Erythroblast (primary cell): ENCODE results near the gene SERPINH1.

Experiments used
- GATA1 ChIP-seq: IDR thresholded peaks from 2 replicates; pipeline ENCODE4 v1.6.1; 2011; ENCODE audit warnings: low read depth, mild to moderate bottlenecking, control low read depth, low read length, moderate library complexity
- POLR2A ChIP-seq: IDR thresholded peaks from 2 replicates; pipeline ENCODE4 v1.6.1; 2011; ENCODE audit warnings: mild to moderate bottlenecking, low read length

GRCh38 chr11:75537740-75538139 is 24.3 kb upstream of the SERPINH1 start:
- TF ChIP-seq GATA1, result no peak
- TF ChIP-seq POLR2A, result no peak
